SK-N-MC (cell line): ENCODE results near the gene PRKD1.

Experiments
- EZH2 ChIP-seq: fragments of 200-600 bp; sonication (generic); IDR thresholded peaks from one replicate; pipeline ENCODE4 v1.6.1; 2017; ENCODE audit warnings: antibody characterized with exemption
- POLR2AphosphoS5 ChIP-seq: IDR thresholded peaks from 2 replicates; pipeline ENCODE4 v1.6.1; 2012; ENCODE audit warnings: mild to moderate bottlenecking, low read depth, low read length, borderline replicate concordance

GRCh38 chr14:29601616-29602015 is 326.0 kb downstream of the PRKD1 start:
- TF ChIP-seq POLR2AphosphoS5 (no peak), EZH2 (no peak)
